Naive thymus-derived CD4-positive, alpha-beta T cell (primary cell): ENCODE results near the gene GATAD2B. TPM values are rescaled to one million over a fixed set of nuclear protein-coding genes. Genes with fewer than 3 reads are reported as not detected.

Experiments
- ATAC-seq: fragments of 150-1000 bp; cut with Tn5 transposase; 2 replicates; pipeline ENCODE4 v1.10.0; 2021; ENCODE audit warnings: mild to moderate bottlenecking, moderate library complexity
- CTCF ChIA-PET: fragments of 350-600 bp; sonication (Branson Sonifier 250); formaldehyde crosslinking; loops from one replicate; lab custom pipeline; 2021; ENCODE audit warnings: antibody characterized with exemption; lab: Charles Lee
- POLR2A ChIA-PET: fragments of 350-600 bp; sonication (Branson Sonifier 250); formaldehyde crosslinking; loops from one replicate; lab custom pipeline; 2021; ENCODE audit warnings: antibody characterized with exemption, inconsistent platforms; lab: Charles Lee
- DNase-seq, 9 donors: peaks; one replicate each; pipeline versions ENCODE4 v3.0.0 to v3.0.0-alpha.2; 2020 to 2022; ENCODE audit warnings: mixed read lengths in 1 of 9
- H3K27ac ChIP-seq: one replicate; pipeline ENCODE4 v1.7.0; 2013; ENCODE audit warnings: mild to moderate bottlenecking, low read depth, low read length, moderate library complexity
- H3K27me3 ChIP-seq, 2 donors: one replicate each; pipeline ENCODE4 v1.7.0; 2013; ENCODE audit warnings: low read length in 2 of 2, mild to moderate bottlenecking in 2 of 2, moderate library complexity in 2 of 2; ENCODE audit not compliant: control insufficient read depth in 2 of 2, insufficient read depth in 2 of 2
- H3K36me3 ChIP-seq, 3 experiments: 1 replicate in 2 of 3; 2 replicates in 1 of 3; pipeline ENCODE4 v1.7.0; 2013; ENCODE audit warnings: low read length in 3 of 3, mild to moderate bottlenecking in 3 of 3, moderate library complexity in 1 of 3; ENCODE audit not compliant: insufficient read depth in 3 of 3, control insufficient read depth in 2 of 3
- H3K4me1 ChIP-seq, 2 donors: one replicate each; pipeline ENCODE4 v1.7.0; 2013; ENCODE audit warnings: low read length in 2 of 2, mild to moderate bottlenecking in 2 of 2, moderate library complexity in 1 of 2; ENCODE audit not compliant: control insufficient read depth in 2 of 2, insufficient read depth in 2 of 2
- H3K4me3 ChIP-seq: 2 replicates; pipeline ENCODE4 v1.7.0; 2013; ENCODE audit warnings: mild to moderate bottlenecking, low read length
- H3K9me3 ChIP-seq, 3 experiments: 1 replicate in 2 of 3; 2 replicates in 1 of 3; pipeline ENCODE4 v1.7.0; 2013; ENCODE audit warnings: low read length in 3 of 3; ENCODE audit not compliant: control insufficient read depth in 2 of 3
- H3K27ac Mint-ChIP-seq, 9 donors: one replicate each; pipeline ENCODE4 v1.8.0; 2020 to 2022; ENCODE audit warnings: mixed read lengths in 9 of 9, mild to moderate bottlenecking in 8 of 9, moderate library complexity in 5 of 9, inconsistent platforms in 2 of 9
- H3K27me3 Mint-ChIP-seq, 5 donors: one replicate each; pipeline ENCODE4 v1.8.0; 2021 to 2022; ENCODE audit warnings: mixed read lengths in 5 of 5, mild to moderate bottlenecking in 1 of 5
- H3K36me3 Mint-ChIP-seq, 5 donors: one replicate each; pipeline ENCODE4 v1.8.0; 2020 to 2022; ENCODE audit warnings: mixed read lengths in 5 of 5, mild to moderate bottlenecking in 3 of 5, inconsistent platforms in 1 of 5
- H3K4me1 Mint-ChIP-seq, 7 donors: one replicate each; pipeline ENCODE4 v1.8.0; 2020 to 2022; ENCODE audit warnings: mixed read lengths in 7 of 7, mild to moderate bottlenecking in 3 of 7, inconsistent platforms in 1 of 7
- H3K4me3 Mint-ChIP-seq, 10 donors: one replicate each; pipeline ENCODE4 v1.8.0; 2020 to 2022; ENCODE audit warnings: mild to moderate bottlenecking in 10 of 10, mixed read lengths in 10 of 10, moderate library complexity in 6 of 10, inconsistent platforms in 2 of 10
- H3K9me3 Mint-ChIP-seq, 11 donors: one replicate each; pipeline ENCODE4 v1.8.0; 2020 to 2022; ENCODE audit warnings: mixed read lengths in 11 of 11, mild to moderate bottlenecking in 4 of 11, inconsistent platforms in 1 of 11, moderate library complexity in 1 of 11
- intact Hi-C, 2 donors: fragments of 100-400 bp; cut with micrococcal nuclease; formaldehyde crosslinking; loops; one replicate each; pipeline ENCODE4 v1.15.1; 2023
- polyA plus RNA-seq, 2 donors: library from polyadenylated mRNA; unstranded; fragments of 300-500 nt; fragmentation: Illumina TruSeq; gene quantifications; one replicate each; pipeline ENCODE4 v1.2.3, GENCODE V29; 2021
- total RNA-seq, 6 experiments: library from RNA in 5 of 6; stranded (reverse) in 5 of 6; gene quantifications; 1 replicate in 5 of 6; 2 replicates in 1 of 6; pipeline ENCODE4 v1.2.3 and lab custom pipeline; 2021 to 2026

Gene GATAD2B
- total and polyA plus RNA-seq, 7 experiments from 2014 or later = 4.8 to 102 (median 73.7) TPM

DNA sequence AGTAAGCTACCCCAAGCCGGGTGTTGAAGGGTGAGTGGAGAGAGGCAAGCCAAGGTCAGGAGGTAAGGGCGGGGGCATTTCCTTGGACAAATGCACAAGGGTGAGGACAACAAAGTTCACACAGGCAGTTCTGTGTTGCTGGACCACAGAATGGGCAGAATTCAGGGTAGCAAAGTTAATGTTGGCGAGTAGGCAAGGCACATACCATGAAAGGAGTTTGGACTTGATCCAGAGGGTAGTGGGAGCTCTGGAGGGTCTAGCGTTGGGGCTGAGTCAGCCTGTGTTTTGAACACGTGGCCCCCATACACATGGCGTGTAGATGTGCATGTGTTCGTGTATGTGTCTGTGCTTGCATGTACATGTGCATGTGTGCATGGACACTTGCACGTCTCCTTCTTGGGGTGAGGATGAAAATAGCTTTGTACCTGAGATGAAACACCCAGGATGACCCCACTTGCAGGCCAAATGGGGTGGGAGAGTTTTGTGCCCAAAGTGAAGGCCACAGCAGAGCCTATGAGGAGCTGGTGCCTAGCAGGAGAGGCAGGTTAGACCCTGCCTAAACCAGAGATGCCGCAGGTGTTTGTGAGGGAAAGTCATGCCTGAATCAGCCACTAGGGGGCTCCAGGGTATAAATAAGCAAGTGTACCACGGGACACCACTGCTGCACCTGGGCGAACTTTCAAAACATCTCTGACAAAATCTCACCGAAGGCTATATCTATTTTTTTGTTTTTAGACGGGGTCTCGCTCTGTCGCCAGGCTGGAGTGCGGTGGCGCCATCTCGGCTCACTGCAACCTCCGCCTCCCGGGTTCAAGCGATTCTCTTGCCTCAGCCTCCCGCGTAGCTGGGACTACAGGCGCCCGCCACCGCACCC lies 125.7 kb downstream of the GATAD2B start:
- intact Hi-C loops = loop anchor here (1.0 kb wide), 6 partner anchors 123 to 475 kb away; partner anchors contain the start of genes RAB13 (in 2 of the 2), DENND4B (in 1 of the 2) and HAX1 (in 1 of the 2)
- POLR2A ChIA-PET = interaction anchor here (0.9 to 4.9 kb wide), 3 partner anchors 13 to 193 kb away, joined by 3 to 29 read pairs (median 8); partner anchors contain the start of genes RAB13 and RPS27

DNA sequence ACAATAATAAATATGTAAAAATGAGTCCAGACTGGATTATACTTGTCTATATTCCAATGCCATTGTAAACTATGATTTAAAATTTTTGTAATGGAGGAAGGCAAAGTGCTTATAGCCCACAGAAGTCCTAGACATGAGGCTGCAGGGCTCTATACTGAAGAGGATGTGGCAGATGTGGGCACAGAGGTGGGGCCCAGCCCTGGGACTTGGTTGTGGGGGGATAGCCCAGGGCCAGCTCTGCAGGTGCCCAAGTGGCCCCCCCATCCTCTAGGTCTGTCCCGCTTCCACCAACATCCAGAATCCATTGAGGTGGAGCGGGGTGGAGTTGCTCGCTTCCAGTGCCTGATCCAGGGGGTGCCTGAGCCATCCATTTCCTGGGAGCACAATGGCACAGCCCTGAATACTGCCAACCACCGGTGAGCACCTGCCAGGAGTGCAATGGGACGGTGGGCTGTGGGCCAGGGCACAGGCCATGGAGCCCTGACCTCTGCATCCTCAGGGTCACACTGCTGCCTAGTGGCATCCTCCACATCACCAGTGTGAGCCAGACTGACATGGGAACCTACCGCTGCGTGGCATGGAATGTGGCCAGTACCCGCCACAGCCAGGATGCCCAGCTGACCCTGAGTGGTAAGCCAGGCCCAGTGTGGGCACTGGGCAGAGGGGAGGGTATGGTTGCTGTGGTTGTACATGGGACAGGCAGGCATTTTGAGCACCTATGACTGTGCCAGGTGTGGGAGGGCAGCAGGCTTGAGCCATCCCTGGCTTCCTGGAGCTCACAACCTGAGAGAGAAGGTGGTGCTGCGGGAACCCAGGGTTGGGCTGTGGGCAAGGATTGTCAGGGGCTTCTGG lies 126.6 kb downstream of the GATAD2B start:
- H3K4me3 Mint-ChIP-seq = no peak overlapping the region
- ATAC-seq = no peak

More for the DNA sequence above, 125.7 kb downstream of the GATAD2B start:
- Histone ChIP-seq H3K4me1 (peaks cover 0 to 6% of the 10 kb centered on the region in 2 donors), H3K27me3 (no peaks in the 10 kb centered on the region), H3K27ac (no peak overlapping the region), H3K9me3 (no peaks in the 10 kb centered on the region), H3K4me3 (no peak overlapping the region), H3K36me3 (peaks cover 0 to 9% (median 0%) of the 10 kb centered on the region in 3 experiments)
- peak; percentile 92 for ATAC-seq
- Mint-ChIP-seq H3K9me3 (peaks cover 0 to 2% (median 0%) of the 10 kb centered on the region in 11 donors), H3K36me3 (peaks cover 0 to 2% (median 0%) of the 10 kb centered on the region in 5 donors), H3K27ac (peak overlapping the region in 7 of 9 donors; percentile 39 to 84 (median 65)), H3K4me1 (peaks cover 4 to 17% (median 8%) of the 10 kb centered on the region in 7 donors), H3K4me3 (no peak overlapping the region), H3K27me3 (no peaks in the 10 kb centered on the region)
- CTCF ChIA-PET = interaction anchor here (0.6 to 5.7 kb wide), 8 partner anchors 9 to 191 kb away, joined by 3 to 84 read pairs (median 4); partner anchors contain the start of genes CREB3L4, DENND4B, RAB13 and RPS27
- DNase-seq = peak; percentile 57 to 84 (median 78)

DNA sequence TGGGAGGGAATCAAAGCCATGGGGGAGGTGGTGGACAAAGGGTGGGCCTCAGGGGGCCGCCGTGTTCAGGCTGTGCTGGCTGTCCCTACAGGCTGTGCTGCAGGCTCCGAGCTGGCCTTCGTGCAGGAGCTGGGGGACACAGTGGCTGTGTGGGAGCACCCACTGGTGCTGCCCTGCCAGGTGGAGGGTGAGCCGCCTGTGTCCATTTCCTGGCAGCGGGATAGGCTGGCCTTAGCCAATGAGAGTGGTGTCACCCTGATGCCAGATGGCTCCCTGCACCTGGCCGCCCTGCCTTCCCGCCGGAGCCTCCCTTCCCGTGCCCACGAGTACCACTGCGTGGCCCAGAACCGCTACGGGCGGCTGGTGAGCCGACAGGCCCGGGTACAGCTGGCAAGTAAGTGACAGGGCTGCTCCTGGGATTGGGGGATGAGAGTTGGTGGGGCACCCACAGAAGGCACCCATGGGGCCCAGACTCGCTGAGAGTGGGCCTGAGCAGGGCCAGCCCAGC lies 127.4 kb downstream of the GATAD2B start:
- ATAC-seq = no peak

More for the DNA sequence above, 126.6 kb downstream of the GATAD2B start:
- Histone ChIP-seq H3K9me3 (no peaks in the 10 kb centered on the region), H3K36me3 (peaks cover 0 to 5% (median 0%) of the 10 kb centered on the region in 3 experiments), H3K27ac (no peak overlapping the region), H3K27me3 (no peaks in the 10 kb centered on the region), H3K4me1 (peaks cover 0 to 6% of the 10 kb centered on the region in 2 donors), H3K4me3 (no peak overlapping the region)
- Mint-ChIP-seq H3K9me3 (peaks cover 0 to 2% (median 0%) of the 10 kb centered on the region in 11 donors), H3K27ac (peak overlapping the region in 4 of 9 donors; percentile 39 to 84 (median 54)), H3K27me3 (no peaks in the 10 kb centered on the region), H3K4me1 (peaks cover 4 to 20% (median 7%) of the 10 kb centered on the region in 7 donors), H3K36me3 (no peaks in the 10 kb centered on the region)
- POLR2A ChIA-PET = interaction anchor here (2.2 to 4.9 kb wide), 2 partner anchors 191 to 194 kb away, joined by 8 to 29 read pairs; partner anchors contain the start of genes RAB13 and RPS27
- intact Hi-C loops = no loop called here
- CTCF ChIA-PET = interaction anchor here (0.7 to 5.7 kb wide), 6 partner anchors 10 to 192 kb away, joined by 3 to 84 read pairs (median 6); partner anchors contain the start of genes CREB3L4, DENND4B, RAB13 and RPS27
- DNase-seq = no peak

DNA sequence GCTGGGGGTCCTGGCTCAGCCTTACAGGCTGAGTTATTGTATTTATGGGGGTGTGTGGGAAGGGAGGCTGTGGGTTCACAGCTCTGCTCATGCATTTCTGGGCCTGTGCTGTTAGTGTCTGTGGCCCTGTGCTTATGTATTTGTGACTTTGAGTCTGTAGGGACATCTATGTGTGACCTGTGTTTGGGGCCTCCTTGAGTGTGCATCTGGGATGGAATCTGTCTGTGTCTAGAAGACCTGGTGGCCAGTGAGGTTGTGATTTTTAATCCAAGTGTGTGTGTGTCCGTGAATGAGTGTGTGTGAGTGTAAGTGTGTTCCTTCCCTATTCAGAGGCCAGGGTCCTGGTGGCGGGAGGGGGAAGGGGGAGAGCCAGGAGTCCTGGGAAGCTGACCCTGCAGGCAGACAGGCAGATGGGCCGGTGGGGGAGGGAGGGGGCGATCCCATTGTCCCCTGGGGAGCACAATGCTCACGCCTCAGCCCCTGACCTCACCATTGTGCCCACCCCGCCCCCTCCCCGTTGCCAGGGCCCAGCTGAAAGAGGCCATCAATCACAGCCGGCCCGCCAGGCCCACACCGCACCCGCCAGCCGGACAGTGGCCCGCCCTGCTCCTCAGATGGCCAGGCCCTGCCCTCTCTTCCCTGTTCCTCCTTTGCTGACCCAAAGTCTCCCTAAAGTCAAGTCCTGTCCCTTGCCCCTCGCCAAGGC lies 128.0 kb downstream of the GATAD2B start:
- Histone ChIP-seq H3K27me3 (no peaks in the 10 kb centered on the region), H3K9me3 (no peaks in the 10 kb centered on the region), H3K27ac (no peak overlapping the region), H3K36me3 (no peaks in the 10 kb centered on the region), H3K4me3 (no peak overlapping the region), H3K4me1 (peaks cover 0 to 6% of the 10 kb centered on the region in 2 donors)
- peaks cover 4 to 33% (median 17%) of the 10 kb centered on the region in 7 donors for H3K4me1 Mint-ChIP-seq
- peak overlapping the region in 2 of 9 donors; percentile 6 to 12 for H3K27ac Mint-ChIP-seq
- intact Hi-C loops = no loop called here
- no peak for DNase-seq
- CTCF ChIA-PET = interaction anchor here (2.3 to 5.7 kb wide), 2 partner anchors 151 to 193 kb away, joined by 8 to 84 read pairs; partner anchors contain the start of genes DENND4B, RAB13 and RPS27
- no peaks in the 10 kb centered on the region for H3K9me3 Mint-ChIP-seq
- POLR2A ChIA-PET = interaction anchor here (0.9 to 1.0 kb wide), 2 partner anchors 192 to 196 kb away, joined by 3 to 4 read pairs; partner anchors contain the start of gene RPS27
- no peaks in the 10 kb centered on the region for H3K36me3 Mint-ChIP-seq
- no peak for ATAC-seq
- H3K4me3 Mint-ChIP-seq = no peak overlapping the region
- peaks cover 0 to 5% (median 0%) of the 10 kb centered on the region in 5 donors for H3K27me3 Mint-ChIP-seq

More for the DNA sequence above, 127.4 kb downstream of the GATAD2B start:
- no peaks in the 10 kb centered on the region for H3K27me3 Mint-ChIP-seq
- intact Hi-C loops = no loop called here
- H3K4me1 ChIP-seq = peaks cover 0 to 6% of the 10 kb centered on the region in 2 donors
- peaks cover 0 to 4% (median 0%) of the 10 kb centered on the region in 3 experiments for H3K36me3 ChIP-seq
- peaks cover 4 to 27% (median 13%) of the 10 kb centered on the region in 7 donors for H3K4me1 Mint-ChIP-seq
- ChIA-PET POLR2A (no interaction called here), CTCF (interaction anchor here (2.3 to 5.7 kb wide), 2 partner anchors 150 to 193 kb away, joined by 8 to 84 read pairs; partner anchors contain the start of genes DENND4B, RAB13 and RPS27)
- H3K27me3 ChIP-seq = no peaks in the 10 kb centered on the region
- H3K4me3 ChIP-seq = no peak overlapping the region
- no peak overlapping the region for H3K4me3 Mint-ChIP-seq
- H3K9me3 ChIP-seq = no peaks in the 10 kb centered on the region
- H3K9me3 Mint-ChIP-seq = no peaks in the 10 kb centered on the region
- H3K27ac ChIP-seq = no peak overlapping the region
- DNase-seq = no peak
- no peaks in the 10 kb centered on the region for H3K36me3 Mint-ChIP-seq
- no peak overlapping the region for H3K27ac Mint-ChIP-seq

DNA sequence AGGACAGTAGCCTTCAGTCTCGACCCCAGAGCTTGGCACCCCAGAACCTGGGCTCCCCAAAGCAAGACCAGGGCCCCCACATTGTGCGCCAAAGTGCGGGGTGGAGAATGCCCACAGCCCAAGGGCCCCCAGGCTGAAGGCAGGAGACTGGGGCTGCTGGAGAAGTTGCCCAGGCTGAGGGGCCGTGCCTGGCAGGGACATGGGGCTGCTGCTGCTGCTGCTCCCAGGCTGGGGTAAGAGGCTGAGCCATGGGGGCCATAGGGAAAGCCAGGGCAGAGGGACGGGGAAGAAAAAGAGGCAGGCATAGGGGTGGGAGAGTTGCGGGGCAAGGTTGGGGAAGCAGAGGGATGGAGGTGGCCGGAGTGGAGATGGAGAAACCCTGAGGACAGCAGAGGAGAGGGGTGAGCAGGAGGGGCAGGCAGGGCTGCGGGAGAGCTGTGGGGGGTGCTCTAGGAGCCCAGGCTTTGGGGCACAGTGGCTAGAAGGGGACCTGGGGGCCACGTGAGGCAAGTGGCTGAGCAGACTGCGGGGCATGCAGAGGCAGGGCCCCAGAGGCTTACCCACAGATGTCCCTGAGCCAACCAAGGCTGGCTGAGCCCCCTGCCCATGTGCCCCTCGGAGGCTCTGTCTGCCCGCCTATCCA lies 128.7 kb downstream of the GATAD2B start:
- peaks cover 0 to 6% of the 10 kb centered on the region in 2 donors for H3K4me1 ChIP-seq
- no peaks in the 10 kb centered on the region for H3K36me3 ChIP-seq
- Mint-ChIP-seq H3K4me3 (no peak overlapping the region), H3K4me1 (peaks cover 4 to 37% (median 22%) of the 10 kb centered on the region in 7 donors), H3K9me3 (no peaks in the 10 kb centered on the region), H3K27me3 (peaks cover 0 to 5% (median 0%) of the 10 kb centered on the region in 5 donors), H3K36me3 (no peaks in the 10 kb centered on the region), H3K27ac (peak overlapping the region in 1 of 9 donors; percentile 38)
- DNase-seq (no peak), ATAC-seq (no peak)
- H3K27me3 ChIP-seq = no peaks in the 10 kb centered on the region
- no peaks in the 10 kb centered on the region for H3K9me3 ChIP-seq
- no peak overlapping the region for H3K27ac ChIP-seq
- H3K4me3 ChIP-seq = no peak overlapping the region
- ChIA-PET POLR2A (interaction anchor here (0.9 to 1.0 kb wide), 2 partner anchors 193 to 197 kb away, joined by 3 to 4 read pairs; partner anchors contain the start of gene RPS27), CTCF (interaction anchor here (1.7 to 5.7 kb wide), 2 partner anchors 192 to 194 kb away, joined by 4 to 84 read pairs; partner anchors contain the start of genes RAB13 and RPS27)
- intact Hi-C loops = no loop called here
